Measurements from ENCODE around the gene LAIR1. TPM values are rescaled to one million over a fixed set of nuclear protein-coding genes. Genes with fewer than 3 reads are reported as not detected.

The LAIR1 gene
- total and polyA plus RNA-seq, 12 donors = 2.1 to 36.3 (median 5.1) TPM

DNA sequence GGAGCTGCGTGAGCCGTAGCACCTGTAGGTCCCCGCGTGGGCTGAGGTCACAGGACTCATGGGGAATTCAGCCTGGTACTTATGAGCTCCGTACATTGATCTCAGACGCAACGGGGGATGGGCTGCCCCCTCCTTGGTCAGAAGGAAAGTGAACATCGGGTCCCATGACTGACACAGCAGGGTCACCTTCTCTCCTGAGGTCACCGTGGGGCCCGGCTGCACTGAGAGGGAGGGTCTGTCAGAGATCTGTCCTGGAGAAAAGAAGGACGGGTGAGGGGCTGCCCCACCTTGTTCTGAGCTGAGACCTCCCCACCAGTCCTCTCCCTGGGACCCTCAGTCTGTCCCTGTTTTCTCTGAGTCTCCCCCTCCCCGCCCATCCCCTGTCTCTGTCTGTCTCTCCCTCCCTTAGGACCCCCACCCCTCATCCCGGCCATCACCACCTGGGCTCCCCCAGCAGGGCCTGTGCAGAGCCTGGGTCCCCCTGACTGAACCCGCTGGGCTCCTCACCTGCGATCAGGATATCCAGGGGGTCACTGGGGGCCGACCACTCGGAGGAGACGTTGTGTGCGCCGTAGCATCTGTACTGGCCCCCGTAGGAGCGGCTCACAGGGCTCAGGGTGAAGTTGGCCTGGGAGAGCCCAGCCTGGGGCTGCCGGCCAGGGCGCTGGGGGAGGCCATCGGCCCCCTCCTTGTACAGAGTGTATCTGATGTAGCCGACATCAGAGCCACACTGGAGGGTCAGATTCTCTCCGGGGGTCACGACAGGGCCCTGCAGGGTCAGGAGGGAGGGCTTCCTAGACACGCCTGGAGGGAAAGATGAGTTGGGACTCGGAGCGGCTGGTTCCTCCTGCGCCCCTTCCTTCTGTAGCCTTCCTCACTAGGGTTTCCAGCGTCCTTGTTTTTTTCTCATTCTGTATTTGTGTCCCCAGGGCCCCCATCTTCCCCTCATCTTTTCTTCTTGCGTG is 27.6 kb downstream of the LAIR1 start:
- peaks cover 0 to 22% (median 10%) of the 10 kb centered on the region in 7 donors for H3K27me3 ChIP-seq
- no peak for ATAC-seq
- WGBS, 2 donors = 76 to 78% methylated on average over 34 of the region's 34 CpGs
- no peaks in the 10 kb centered on the region for H3K36me3 ChIP-seq
- no peaks in the 10 kb centered on the region for H3K9me3 ChIP-seq
- no peak for DNase-seq
- TF ChIP-seq, protein P1, sequence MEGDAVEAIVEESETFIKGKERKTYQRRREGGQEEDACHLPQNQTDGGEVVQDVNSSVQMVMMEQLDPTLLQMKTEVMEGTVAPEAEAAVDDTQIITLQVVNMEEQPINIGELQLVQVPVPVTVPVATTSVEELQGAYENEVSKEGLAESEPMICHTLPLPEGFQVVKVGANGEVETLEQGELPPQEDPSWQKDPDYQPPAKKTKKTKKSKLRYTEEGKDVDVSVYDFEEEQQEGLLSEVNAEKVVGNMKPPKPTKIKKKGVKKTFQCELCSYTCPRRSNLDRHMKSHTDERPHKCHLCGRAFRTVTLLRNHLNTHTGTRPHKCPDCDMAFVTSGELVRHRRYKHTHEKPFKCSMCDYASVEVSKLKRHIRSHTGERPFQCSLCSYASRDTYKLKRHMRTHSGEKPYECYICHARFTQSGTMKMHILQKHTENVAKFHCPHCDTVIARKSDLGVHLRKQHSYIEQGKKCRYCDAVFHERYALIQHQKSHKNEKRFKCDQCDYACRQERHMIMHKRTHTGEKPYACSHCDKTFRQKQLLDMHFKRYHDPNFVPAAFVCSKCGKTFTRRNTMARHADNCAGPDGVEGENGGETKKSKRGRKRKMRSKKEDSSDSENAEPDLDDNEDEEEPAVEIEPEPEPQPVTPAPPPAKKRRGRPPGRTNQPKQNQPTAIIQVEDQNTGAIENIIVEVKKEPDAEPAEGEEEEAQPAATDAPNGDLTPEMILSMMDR (IDR thresholded peaks at IDR 0.05) = no peak
- H3K27ac ChIP-seq = no peak overlapping the region
- H3K4me1 ChIP-seq = peaks cover 0 to 14% (median 0%) of the 10 kb centered on the region in 9 donors
- intact Hi-C loops (cut with DNase I) = no loop called here
- no peak overlapping the region for H3K4me3 ChIP-seq

DNA sequence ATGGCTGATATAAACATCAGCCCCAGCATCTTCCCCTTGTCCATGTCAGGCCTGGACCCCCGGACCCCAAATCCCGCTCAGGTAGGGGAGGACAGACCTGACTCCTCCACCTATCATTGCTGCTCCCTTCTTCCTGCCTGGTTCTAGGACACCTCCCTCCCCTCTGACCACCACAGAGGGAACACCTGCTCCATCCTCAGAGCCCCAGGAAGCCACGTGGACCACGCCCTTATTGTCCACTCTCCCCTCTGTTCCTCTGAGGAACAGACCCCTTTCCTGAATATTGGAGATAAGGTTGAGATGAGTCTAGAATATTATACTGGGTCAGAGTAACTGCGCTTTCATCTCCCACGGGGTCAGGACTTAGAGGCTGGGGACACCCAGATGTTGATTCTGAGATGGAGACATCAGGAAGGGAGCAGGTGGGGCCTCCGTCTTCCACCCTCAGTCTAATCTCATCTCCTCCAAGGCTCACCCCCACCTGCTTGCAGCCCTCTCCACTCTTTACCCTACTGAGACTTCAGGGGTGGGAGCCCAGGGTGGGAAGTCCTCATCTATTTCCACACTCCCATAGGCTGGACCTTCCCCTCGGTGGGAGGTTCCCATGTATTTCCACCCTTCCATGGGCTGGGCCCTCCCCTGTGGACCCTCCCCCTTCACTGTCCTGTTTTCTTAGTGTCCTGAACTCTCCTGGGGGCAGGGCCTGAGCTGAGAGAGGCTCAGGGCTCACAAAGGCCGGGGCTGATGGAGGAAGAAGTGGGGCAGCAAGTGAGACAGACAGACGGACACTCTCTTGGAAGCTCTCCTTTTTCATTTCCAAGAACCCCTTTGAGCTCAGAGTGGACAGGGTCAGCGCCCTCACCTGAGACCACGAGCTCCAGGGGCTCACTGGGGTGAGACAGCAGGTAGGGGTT is 28.5 kb downstream of the LAIR1 start:
- WGBS, 2 donors = 77 to 79% methylated on average over 12 of the region's 12 CpGs
- Histone ChIP-seq H3K4me1 (peaks cover 0 to 14% (median 0%) of the 10 kb centered on the region in 9 donors), H3K27me3 (peaks cover 0 to 26% (median 10%) of the 10 kb centered on the region in 7 donors), H3K36me3 (no peaks in the 10 kb centered on the region), H3K27ac (no peak overlapping the region), H3K4me3 (no peak overlapping the region), H3K9me3 (no peaks in the 10 kb centered on the region)
- no peak for DNase-seq
- intact Hi-C loops (cut with DNase I) = no loop called here
- ATAC-seq = no peak
- TF ChIP-seq, protein P1 (IDR thresholded peaks at IDR 0.05) = no peak

DNA sequence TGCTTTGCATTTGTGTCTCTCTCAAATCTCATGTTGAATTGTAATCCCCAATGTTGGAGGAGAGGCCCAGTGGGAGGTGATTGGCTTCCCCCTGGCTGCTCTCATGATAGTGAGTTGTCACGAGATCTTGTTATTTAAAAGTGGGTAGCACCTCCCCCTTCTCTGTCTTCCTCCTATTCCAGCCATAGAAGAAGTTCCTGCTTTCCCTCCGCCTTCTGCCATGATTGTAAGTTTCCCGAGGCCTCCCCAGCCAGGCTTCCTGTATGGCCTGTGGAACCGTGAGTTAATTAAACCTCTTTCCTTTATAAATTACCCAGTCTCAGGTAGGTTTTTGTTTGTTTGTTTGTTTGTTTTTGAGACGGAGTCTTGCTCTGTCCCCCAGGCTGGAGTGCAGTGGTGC is 29.6 kb downstream of the LAIR1 start:
- TF ChIP-seq, protein P1 (IDR thresholded peaks at IDR 0.05) = no peak
- DNase-seq = no peak
- H3K4me3 ChIP-seq = peak overlapping the region in 1 of 10 donors; percentile 18
- WGBS, 2 donors = 46% methylated on average over 5 of the region's 5 CpGs
- peak overlapping the region in 1 of 10 donors; percentile 31 for H3K27ac ChIP-seq
- intact Hi-C loops (cut with DNase I) = no loop called here
- ATAC-seq = no peak
- H3K27me3 ChIP-seq = peaks cover 0 to 27% (median 12%) of the 10 kb centered on the region in 7 donors
- peaks cover 0 to 11% (median 0%) of the 10 kb centered on the region in 9 donors for H3K4me1 ChIP-seq
- H3K9me3 ChIP-seq = no peaks in the 10 kb centered on the region
- H3K36me3 ChIP-seq = no peaks in the 10 kb centered on the region

Measured in heart right ventricle (tissue), 16 donors.